ENCODE data around the gene LDAH.
"Not testable (repeated sequence)": the region's sequence is repeated elsewhere in the genome, so short reads cannot be mapped to it uniquely, and the experiment has no call there.

LDAH gene

GRCh38 chr2:20822535-20823490, at the start of gene LDAH:
TSS of gene LDAH (minus strand) at chr2:20823101. CDS start at chr2:20801463, 21,638 bp downstream.
- DNase-seq = peak; percentile 91

GRCh38 chr2:20868377-20868776, 45.5 kb upstream of the LDAH start:
- DNase-seq = no peak

DNA sequence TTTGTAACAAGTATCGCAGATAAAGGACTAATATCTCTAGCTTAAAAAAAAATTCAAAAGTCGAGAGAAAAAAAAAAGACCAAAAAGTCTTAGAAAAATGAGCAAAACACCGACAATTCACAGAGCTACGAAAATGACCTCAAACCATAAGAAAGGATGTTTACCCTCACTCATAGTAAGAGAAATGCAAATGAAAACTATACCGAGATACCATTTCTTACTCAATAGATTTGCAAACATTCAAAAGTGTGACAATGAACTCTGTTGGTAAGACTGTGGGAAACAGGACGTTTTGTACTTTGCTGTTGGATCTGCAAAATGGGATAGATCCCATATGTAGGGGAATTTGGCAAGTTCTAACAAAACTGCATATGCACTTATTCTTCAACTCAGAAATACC, 39.9 kb upstream of the LDAH start:
- no peak for DNase-seq

DNA sequence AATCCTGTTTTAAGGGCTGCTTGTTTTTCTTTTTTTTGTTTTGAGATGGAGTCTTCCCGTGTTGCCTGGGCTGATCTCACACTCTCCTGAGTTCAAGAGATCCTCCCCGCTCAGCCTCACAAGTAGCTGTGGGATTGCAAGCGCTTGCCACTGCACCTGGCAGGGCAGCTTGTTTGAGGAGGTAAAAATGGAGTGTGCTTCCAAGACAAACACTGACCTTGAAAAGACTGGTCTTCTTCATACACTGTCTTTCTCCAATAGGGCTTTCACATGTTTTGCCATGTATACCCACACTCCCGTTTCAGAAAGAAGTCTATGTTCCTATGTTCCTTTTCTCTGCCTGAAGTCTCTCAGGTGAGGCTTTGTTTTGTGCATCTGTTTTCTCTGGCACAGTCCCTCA, 32.6 kb upstream of the LDAH start:
- no peak for DNase-seq

DNA sequence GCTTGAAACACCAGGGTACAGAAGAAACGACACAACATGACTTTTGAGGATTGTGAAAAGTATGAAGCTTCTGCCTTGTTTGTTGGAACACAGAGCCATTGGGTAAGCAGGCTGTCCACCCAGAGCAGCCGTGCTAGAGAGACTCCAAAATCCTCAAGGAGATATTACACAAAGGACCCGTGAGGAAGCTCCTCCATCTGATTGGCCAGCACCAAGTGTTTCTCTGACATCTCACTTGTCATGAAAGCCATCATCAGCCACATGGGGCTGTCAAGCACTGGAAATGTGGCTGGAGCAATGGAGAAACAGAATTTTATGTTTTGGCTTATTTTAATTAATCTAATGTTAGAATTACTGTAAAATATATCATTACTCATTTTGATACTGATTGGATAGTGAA, 29.8 kb upstream of the LDAH start:
- DNase-seq = no peak

DNA sequence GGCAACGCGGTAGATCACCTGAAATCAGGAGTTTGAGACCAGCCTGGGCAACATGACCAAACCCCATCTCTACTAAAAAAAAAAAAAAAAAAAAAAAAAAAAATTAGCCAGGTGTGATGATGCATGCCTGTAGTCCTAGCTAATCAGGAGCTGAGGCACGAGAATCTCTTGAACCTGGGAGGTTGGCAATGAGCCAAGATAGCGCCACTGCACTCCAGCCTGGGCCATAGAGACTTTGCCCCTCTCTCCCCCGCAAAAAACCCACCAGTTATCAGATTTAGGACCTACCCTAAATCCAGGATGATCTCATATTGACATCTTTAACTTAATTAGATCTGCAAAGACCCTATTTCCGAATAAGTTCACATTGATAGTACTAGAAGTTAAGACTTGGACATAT, 29.2 kb upstream of the LDAH start:
- DNase-seq = no peak

- DNase-seq = no peak
Measured at GRCh38 chr2:20844246-20844645, 21.3 kb upstream of the LDAH start.

DNA sequence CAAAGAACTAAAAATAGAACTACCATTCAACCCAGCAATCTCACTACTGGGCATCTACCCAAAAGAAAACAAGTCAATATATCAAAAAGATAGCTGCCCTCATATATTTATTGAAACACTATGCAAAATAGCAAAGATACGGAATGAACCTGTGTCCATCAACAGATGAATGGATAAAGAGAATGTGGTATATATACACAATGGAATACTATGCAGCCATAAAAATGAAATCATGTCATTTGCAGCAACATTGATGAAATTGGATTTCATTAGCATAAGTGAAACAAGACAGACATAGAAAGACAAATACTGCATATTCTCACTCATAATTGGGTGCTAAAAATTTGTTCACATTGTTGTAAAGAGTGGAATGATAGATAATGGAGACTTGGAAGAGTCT, 16.2 kb upstream of the LDAH start:
- no peak for DNase-seq

GRCh38 chr2:20838016-20838415, 15.1 kb upstream of the LDAH start:
- DNase-seq = no peak

- DNase-seq = no peak
Measured at GRCh38 chr2:20836521-20836920, 13.6 kb upstream of the LDAH start.

DNA sequence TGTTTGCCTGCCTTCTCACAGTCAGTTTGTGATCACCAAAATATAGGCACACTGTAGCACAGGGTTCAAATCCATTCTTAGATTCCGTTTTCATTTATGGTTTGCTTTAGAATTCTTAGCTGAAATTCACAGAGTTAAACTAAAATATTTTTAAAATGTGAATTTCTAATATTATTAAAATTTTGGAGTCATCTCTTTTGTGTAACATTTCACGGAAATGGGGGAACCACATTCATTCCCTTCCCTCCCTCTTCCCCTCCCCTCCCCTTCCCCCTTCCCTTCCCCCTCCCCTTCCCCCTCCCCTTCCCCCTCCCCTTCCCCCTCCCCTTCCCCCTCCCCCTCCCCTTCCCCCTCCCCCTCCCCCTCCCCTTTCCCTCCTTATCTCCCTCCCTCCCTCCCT, 11.4 kb upstream of the LDAH start:
- DNase-seq = no peak

- no peak for DNase-seq
Measured at GRCh38 chr2:20832606-20833005, 9.7 kb upstream of the LDAH start.

DNA sequence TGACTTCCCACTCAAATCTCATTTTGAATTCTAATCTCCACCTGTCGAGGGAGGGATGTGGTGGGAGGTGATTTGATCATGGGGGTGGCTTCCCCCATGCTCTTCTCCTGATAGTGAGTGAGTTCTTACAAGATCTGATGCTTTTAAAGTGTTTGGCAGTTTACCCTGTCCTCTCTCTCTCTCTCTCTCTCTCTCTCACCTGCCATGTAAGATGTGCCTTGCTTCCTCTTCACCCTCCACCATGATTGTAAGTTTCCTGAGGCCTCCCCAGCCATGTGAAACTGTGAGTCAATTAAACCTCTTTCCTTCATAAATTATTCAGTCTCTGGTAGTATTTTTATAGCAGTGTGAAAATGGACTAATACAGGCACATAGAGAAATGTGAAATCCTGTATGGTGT, 7.0 kb upstream of the LDAH start:
- DNase-seq = no peak

DNA sequence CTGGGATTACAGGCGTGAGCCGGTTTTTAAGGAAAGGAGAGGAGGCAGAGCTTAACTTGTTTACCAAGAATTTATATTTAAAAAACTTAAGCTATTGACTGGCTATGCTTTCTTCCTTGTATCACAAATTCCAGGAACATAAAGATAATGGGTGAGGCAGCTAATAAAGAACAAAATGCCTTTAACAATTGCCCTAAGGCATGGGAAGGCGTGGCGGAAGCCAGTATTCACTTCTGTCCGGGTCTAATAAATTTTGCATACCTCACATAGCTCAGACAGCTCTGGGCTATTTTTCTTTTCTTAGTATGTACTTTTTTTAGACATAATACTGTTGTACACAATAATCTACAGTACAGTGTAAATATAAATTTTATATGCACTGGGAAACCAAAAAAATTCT, 1.0 kb upstream of the LDAH start:
- DNase-seq = no peak

- no peak for DNase-seq
Measured at GRCh38 chr2:20818820-20819219, 4.1 kb downstream of the LDAH start.

- no peak for DNase-seq
Measured at GRCh38 chr2:20815216-20815615, 7.7 kb downstream of the LDAH start.

- no peak for DNase-seq
Measured at GRCh38 chr2:20812779-20813178, 10.1 kb downstream of the LDAH start.

DNA sequence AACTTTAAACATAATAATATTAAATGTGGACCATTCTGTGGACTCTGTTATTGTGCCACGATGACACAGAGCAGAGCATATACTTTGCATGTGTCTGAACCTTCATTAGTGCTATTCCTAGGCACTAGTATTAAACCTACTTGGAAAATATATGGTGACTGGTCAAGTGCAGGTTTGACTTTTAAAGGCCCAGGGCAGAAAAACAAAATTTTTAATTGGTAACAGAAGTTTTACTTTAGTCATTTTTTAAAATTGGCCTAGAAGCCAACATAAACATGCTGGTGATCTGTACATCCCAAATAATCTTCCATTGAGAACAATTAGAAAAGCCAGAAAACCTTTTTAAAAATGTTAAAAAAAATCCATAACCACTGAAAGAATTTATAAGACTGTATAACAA, 16.6 kb downstream of the LDAH start:
- DNase-seq = no peak

DNA sequence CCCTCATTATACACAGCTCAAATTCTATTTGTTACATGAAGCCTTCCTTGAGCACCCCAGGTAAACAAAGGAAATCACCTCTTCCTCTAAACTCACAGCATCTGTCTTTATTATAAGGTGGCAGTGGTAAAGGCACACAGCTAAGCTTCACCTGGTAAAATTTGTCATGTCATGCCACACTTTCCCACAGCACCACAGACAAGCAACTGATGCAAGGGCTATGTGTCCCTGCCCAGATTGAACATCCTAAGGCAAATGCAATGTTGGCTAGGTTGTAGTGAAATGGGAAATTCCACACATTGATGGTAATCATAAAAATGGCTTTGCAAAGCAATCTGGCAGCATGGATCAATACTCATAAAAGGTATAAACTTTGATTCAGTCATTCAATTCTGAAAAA, 18.9 kb downstream of the LDAH start:
- no peak for DNase-seq

DNA sequence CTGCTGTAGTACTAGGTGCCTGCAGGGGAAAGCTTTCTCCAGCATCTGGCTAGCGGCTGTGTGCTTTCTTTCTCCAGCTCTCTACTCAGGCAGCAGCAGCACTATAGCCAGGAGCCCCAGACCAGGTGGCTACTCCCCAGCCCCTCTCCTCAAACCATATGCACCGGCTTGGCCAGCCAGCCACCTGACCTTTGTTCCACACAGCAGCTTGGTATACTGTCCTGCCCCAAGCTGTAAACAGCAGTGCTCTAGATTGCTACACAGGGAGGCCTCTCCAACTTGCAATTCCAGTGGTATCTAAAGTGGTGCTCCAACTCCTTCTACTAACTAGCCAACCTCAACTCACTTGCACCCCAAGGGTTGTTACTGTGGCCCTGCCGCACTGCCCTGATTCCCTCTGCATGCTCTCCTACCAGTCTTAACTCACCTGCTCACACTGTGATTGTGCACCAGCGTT, 19.6 kb downstream of the LDAH start:
- no peak for DNase-seq

- no peak for DNase-seq
Measured at GRCh38 chr2:20797096-20797495, 25.8 kb downstream of the LDAH start.

- DNase-seq = no peak
Measured at GRCh38 chr2:20796374-20796791, 26.5 kb downstream of the LDAH start.

- not testable (repeated sequence) for DNase-seq
Measured at GRCh38 chr2:20793944-20794343, 29.0 kb downstream of the LDAH start.

- DNase-seq = peak; percentile 65
Measured at GRCh38 chr2:20781656-20782265, 41.1 kb downstream of the LDAH start.

All from hematopoietic multipotent progenitor cell treated with erythropoietin and hydrocortisone succinate and interleukin-3 and kit ligand, for 8 days (in vitro differentiated cells).